GM23248 (cell line): ENCODE measurements around the gene TMPRSS3. TPM values are rescaled to one million over a fixed set of nuclear protein-coding genes. Genes with fewer than 3 reads are reported as not detected.

ENCODE experiments used
- DNase-seq: peaks from one replicate; pipeline ENCODE4 v3.0.0-alpha.2; 2015
- H2AFZ ChIP-seq: fragments of 200-600 bp; sonication (generic); 2 replicates; pipeline ENCODE4 v1.6.1; 2016; ENCODE audit warnings: antibody characterized with exemption
- H3F3A ChIP-seq: fragments of 200-600 bp; sonication (generic); 2 replicates; pipeline ENCODE4 v1.6.1; 2016; ENCODE audit warnings: mild to moderate bottlenecking, antibody characterized with exemption, mixed run types; ENCODE audit not compliant: insufficient read depth
- H3K27ac ChIP-seq: fragments of 200-600 bp; sonication (generic); 2 replicates; pipeline ENCODE4 v1.5.1; 2016; ENCODE audit warnings: mild to moderate bottlenecking
- H3K27me3 ChIP-seq: fragments of 200-600 bp; sonication (generic); replicated peaks from 2 replicates; pipeline ENCODE4 v1.6.1; 2016; ENCODE audit warnings: mild to moderate bottlenecking; ENCODE audit not compliant: insufficient read depth
- H3K36me3 ChIP-seq: fragments of 200-600 bp; sonication (generic); 2 replicates; pipeline ENCODE4 v1.6.1; 2016; ENCODE audit warnings: low read depth, mild to moderate bottlenecking
- H3K4me1 ChIP-seq: fragments of 200-600 bp; sonication (generic); 2 replicates; pipeline ENCODE4 v1.6.1; 2016; ENCODE audit warnings: mild to moderate bottlenecking; ENCODE audit not compliant: insufficient read depth
- H3K4me2 ChIP-seq: fragments of 200-600 bp; sonication (generic); one replicate; pipeline ENCODE4 v1.6.1; 2016; ENCODE audit warnings: mild to moderate bottlenecking; ENCODE audit not compliant: unreplicated experiment
- H3K4me3 ChIP-seq: fragments of 200-600 bp; sonication (generic); 2 replicates; pipeline ENCODE4 v1.5.1; 2016; ENCODE audit warnings: mild to moderate bottlenecking
- H3K79me2 ChIP-seq: fragments of 200-600 bp; sonication (generic); 2 replicates; pipeline ENCODE4 v1.6.1; 2016; ENCODE audit warnings: mild to moderate bottlenecking; ENCODE audit not compliant: insufficient read depth
- H3K9ac ChIP-seq: fragments of 200-600 bp; sonication (generic); 2 replicates; pipeline ENCODE4 v1.6.1; 2016; ENCODE audit warnings: mild to moderate bottlenecking
- H3K9me2 ChIP-seq: fragments of 200-600 bp; sonication (generic); 2 replicates; pipeline ENCODE4 v1.6.1; 2016; ENCODE audit warnings: mixed run types, mild to moderate bottlenecking, moderate library complexity; ENCODE audit not compliant: insufficient read depth
- H3K9me3 ChIP-seq: fragments of 200-600 bp; sonication (generic); one replicate; pipeline ENCODE4 v1.6.1; 2017; ENCODE audit warnings: low read depth
- H4K20me1 ChIP-seq: fragments of 200-600 bp; sonication (generic); 2 replicates; pipeline ENCODE4 v1.6.0; 2016; ENCODE audit not compliant: insufficient read depth
- EZH2 ChIP-seq: fragments of 200-600 bp; sonication (generic); IDR thresholded peaks from 2 replicates; pipeline ENCODE4 v1.6.1; 2018; ENCODE audit warnings: antibody characterized with exemption, mild to moderate bottlenecking; ENCODE audit not compliant: insufficient read depth, poor library complexity, severe bottlenecking
- EZH2phosphoT487 ChIP-seq: fragments of 200-600 bp; sonication (generic); IDR thresholded peaks from 2 replicates; pipeline ENCODE4 v1.6.1; 2018; ENCODE audit warnings: antibody characterized with exemption, moderate library complexity, mild to moderate bottlenecking, low read depth; ENCODE audit not compliant: insufficient read depth
- WGBS, 2 experiments: methylation state at CpG; one replicate each; pipeline ENCODE4 v1.1.6; 2015 to 2017; ENCODE audit warnings: low lambda C conversion rate in 2 of 2, low coverage in 1 of 2; ENCODE audit errors: missing lambda C conversion rate in 2 of 2; 5-methylcytosine and 5-hydroxymethylcytosine counted together
- in situ Hi-C: fragments of 300-500 bp; cut with MboI; formaldehyde crosslinking; loops from 2 replicates; pipeline ENCODE4 v1.15.0; 2020
- polyA plus RNA-seq: library from polyadenylated mRNA; unstranded; fragments of >200 nt; fragmentation: Nextera tagmentation; extraction: Ambion mirVana; gene quantifications from 2 replicates; pipeline ENCODE4 v1.2.1, GENCODE V29; 2016
- total RNA-seq: library from RNA; depleted of rRNA; stranded (reverse); fragments of >200 nt; shearing (Covaris generic); gene quantifications from 2 replicates; pipeline ENCODE4 v1.2.3, GENCODE V29; 2014

Gene TMPRSS3
- total and polyA plus RNA-seq, 2 experiments from 2014 or later: not detected

DNA sequence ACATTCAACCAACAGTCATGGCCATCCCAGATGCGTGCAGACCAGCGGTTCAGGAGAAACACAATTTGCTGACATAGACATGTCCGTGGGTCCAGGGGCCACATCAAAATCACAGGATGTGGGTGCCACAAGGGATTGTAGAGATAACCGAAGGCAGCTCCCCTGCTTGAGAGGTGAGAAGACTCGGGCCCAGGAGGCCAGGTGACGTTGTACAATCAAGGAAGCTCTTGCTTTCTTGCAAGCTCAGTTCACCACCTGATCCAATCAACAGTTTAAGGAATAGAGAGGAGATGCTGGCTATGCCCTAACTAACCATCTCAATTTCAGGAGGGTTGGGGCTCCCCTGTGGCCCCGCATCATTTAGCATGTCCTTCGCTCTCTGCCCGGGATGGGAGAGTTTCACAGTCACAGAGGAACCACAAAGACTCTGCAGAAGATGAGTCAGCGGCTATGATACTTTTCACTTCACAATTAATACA lies 27.4 kb upstream of the TMPRSS3 start:
- Histone ChIP-seq H3K9ac (no peak overlapping the region), H3K4me3 (no peak overlapping the region), H3K9me2 (no peaks in the 10 kb centered on the region), H4K20me1 (no peaks in the 10 kb centered on the region), H3K79me2 (no peaks in the 10 kb centered on the region), H2AFZ (no peak overlapping the region), H3K4me1 (no peaks in the 10 kb centered on the region), H3K9me3 (no peaks in the 10 kb centered on the region), H3K4me2 (no peak overlapping the region), H3F3A (no peaks in the 10 kb centered on the region), H3K27ac (no peak overlapping the region), H3K36me3 (no peaks in the 10 kb centered on the region), H3K27me3 (peaks cover 3% of the 10 kb centered on the region; the same call in 1 of the 2 replicates)
- no peak for TF ChIP-seq EZH2phosphoT487
- TF ChIP-seq EZH2: no peak
- DNase-seq: no peak
- 33 to 39% methylated on average over 10 of the region's 10 CpGs for WGBS, 2 experiments
- in situ Hi-C loops: no loop called here

DNA sequence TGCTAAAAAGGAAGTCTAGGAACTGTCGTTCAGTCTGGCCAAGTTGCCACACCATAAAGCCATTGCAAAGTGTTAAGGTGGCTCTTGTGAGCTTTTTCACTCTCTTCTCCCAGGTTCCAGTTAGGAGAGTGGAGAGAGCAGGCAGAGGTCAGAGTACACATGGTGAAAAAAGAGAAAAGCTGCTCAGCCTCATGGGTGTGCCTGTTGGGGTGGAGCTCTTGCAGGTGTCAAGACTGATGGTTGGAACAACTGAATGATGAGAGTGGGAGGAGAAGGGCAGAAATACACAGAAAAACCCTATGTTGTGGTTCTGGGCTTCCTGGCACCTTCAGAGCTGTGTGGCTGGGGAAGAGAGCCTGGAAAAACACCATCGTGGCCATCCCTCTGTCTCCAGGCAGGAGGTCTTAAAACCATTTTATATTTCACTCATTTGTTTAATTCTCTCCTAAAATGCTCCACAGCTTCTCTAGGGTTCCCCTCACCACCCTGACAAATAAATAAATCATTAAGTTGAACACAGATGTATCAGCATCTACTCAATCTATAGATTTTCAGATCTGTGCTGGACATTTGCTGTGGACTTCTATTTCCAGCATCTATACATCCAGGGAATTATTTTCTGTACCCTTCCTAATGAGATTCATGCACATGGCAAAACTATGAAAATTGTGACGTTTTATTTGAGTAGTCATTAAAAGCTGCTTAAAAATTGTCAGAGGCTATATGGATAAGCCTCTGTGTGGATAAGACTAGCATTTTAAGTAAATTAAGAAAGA lies 25.4 kb upstream of the TMPRSS3 start:
- H3F3A ChIP-seq: no peaks in the 10 kb centered on the region
- TF ChIP-seq EZH2 (no peak), EZH2phosphoT487 (no peak)
- H4K20me1 ChIP-seq: no peaks in the 10 kb centered on the region
- no peak for DNase-seq
- H3K9ac ChIP-seq: no peak overlapping the region
- H3K9me2 ChIP-seq: no peaks in the 10 kb centered on the region
- H3K27ac ChIP-seq: no peak overlapping the region
- no peaks in the 10 kb centered on the region for H3K4me1 ChIP-seq
- H3K4me3 ChIP-seq: no peak overlapping the region
- peaks cover 3% of the 10 kb centered on the region; the same call in 1 of the 2 replicates for H3K27me3 ChIP-seq
- in situ Hi-C loops: no loop called here
- no peak overlapping the region for H2AFZ ChIP-seq
- no peaks in the 10 kb centered on the region for H3K79me2 ChIP-seq
- 10 to 13% methylated on average over 3 of the region's 3 CpGs for WGBS, 2 experiments
- no peaks in the 10 kb centered on the region for H3K9me3 ChIP-seq
- H3K4me2 ChIP-seq: no peak overlapping the region
- no peaks in the 10 kb centered on the region for H3K36me3 ChIP-seq

DNA sequence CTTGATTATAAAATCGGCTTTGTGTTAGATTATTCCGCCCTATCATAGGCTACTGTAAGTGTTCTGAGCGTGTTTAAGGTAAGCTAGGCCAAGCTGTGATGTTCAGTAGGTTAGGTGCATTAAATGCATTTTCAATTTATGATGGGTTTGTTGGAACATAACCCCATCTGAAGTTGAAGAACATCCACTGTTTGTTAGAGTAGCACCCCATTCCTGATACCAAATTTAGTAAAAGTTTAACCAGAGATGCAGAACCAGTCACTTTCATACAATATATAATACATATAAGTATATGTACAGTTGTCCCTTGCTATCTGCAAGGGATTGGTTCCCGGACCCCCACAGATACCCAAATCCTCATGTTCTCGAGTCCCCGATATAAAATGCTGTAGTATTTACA lies 24.0 kb upstream of the TMPRSS3 start:
- no peaks in the 10 kb centered on the region for H3K9me3 ChIP-seq
- no peak overlapping the region for H2AFZ ChIP-seq
- H3K4me2 ChIP-seq: no peak overlapping the region
- H3K4me1 ChIP-seq: no peaks in the 10 kb centered on the region
- H3F3A ChIP-seq: no peaks in the 10 kb centered on the region
- no peaks in the 10 kb centered on the region for H3K36me3 ChIP-seq
- DNase-seq: no peak
- H3K27ac ChIP-seq: no peak overlapping the region
- TF ChIP-seq EZH2phosphoT487: no peak
- TF ChIP-seq EZH2: no peak
- H3K27me3 ChIP-seq: peaks cover 3% of the 10 kb centered on the region; the same call in 1 of the 2 replicates
- no peaks in the 10 kb centered on the region for H3K9me2 ChIP-seq
- H3K9ac ChIP-seq: no peak overlapping the region
- no peaks in the 10 kb centered on the region for H4K20me1 ChIP-seq
- WGBS, 2 experiments: 27 to 31% methylated on average over 6 of the region's 6 CpGs
- no peak overlapping the region for H3K4me3 ChIP-seq
- in situ Hi-C loops: no loop called here
- H3K79me2 ChIP-seq: no peaks in the 10 kb centered on the region

DNA sequence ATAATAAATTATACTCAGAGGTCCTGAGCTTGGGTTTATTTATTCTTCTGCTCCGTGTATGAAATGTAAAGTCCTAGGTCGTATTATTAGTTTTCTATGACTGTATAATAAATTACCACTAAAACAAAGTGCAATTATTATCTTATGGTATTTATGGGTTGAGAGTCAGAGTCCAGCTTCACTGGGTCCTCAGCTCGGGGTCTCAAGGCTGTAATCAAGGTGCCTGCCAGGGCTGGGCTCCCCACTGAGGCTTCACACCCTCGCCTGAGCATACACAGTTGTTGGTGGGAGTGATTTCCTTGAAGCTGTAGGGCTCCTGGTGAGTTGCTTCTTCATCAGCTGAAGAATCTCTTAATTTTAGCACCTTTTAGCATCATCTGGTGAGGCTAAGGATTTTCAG lies 23.0 kb upstream of the TMPRSS3 start:
- H3K79me2 ChIP-seq: no peaks in the 10 kb centered on the region
- H3K27ac ChIP-seq: no peak overlapping the region
- 28 to 30% methylated on average over 4 of the region's 4 CpGs for WGBS, 2 experiments
- no peaks in the 10 kb centered on the region for H3K9me3 ChIP-seq
- H3K27me3 ChIP-seq: peaks cover 3% of the 10 kb centered on the region; the same call in 1 of the 2 replicates
- H3K9ac ChIP-seq: no peak overlapping the region
- TF ChIP-seq EZH2 (no peak), EZH2phosphoT487 (no peak)
- H4K20me1 ChIP-seq: no peaks in the 10 kb centered on the region
- H3K9me2 ChIP-seq: no peaks in the 10 kb centered on the region
- no peaks in the 10 kb centered on the region for H3F3A ChIP-seq
- H3K4me2 ChIP-seq: no peak overlapping the region
- no peak overlapping the region for H3K4me3 ChIP-seq
- H2AFZ ChIP-seq: no peak overlapping the region
- H3K36me3 ChIP-seq: no peaks in the 10 kb centered on the region
- no peak for DNase-seq
- no peaks in the 10 kb centered on the region for H3K4me1 ChIP-seq
- in situ Hi-C loops: no loop called here
